Testis (tissue), 3 donors: ENCODE data around the gene SOX1. TPM values are rescaled to one million over a fixed set of nuclear protein-coding genes. Genes with fewer than 3 reads are reported as not detected.

Experiments used
- DNase-seq: peaks from one replicate; pipeline ENCODE4 v3.0.0-alpha.2; 2019
- H3K27ac ChIP-seq, 2 donors: fragments of 200-600 bp; sonication (generic); one replicate each; pipeline ENCODE4 v1.5.1; 2019
- H3K27me3 ChIP-seq: fragments of 200-600 bp; sonication (generic); one replicate; pipeline ENCODE4 v1.5.1; 2019
- H3K36me3 ChIP-seq: fragments of 200-600 bp; sonication (generic); one replicate; pipeline ENCODE4 v1.5.1; 2017; ENCODE audit warnings: low read depth; ENCODE audit errors: missing control alignments
- H3K4me1 ChIP-seq: fragments of 200-600 bp; sonication (generic); one replicate; pipeline ENCODE4 v1.5.1; 2019
- H3K4me3 ChIP-seq, 2 donors: fragments of 200-600 bp; sonication (generic); one replicate each; pipeline ENCODE4 v1.5.1; 2017 to 2019
- H3K9me3 ChIP-seq: fragments of 200-600 bp; sonication (generic); one replicate; pipeline ENCODE4 v1.5.1; 2017
- CTCF ChIP-seq, 3 experiments: fragments of 450-650 bp in 2 of 3; fragments of 200-600 bp in 1 of 3; sonication (generic) in 1 of 3; IDR thresholded peaks; one replicate each; pipeline ENCODE4 v1.5.1; 2016 to 2019; ENCODE audit warnings: antibody characterized with exemption in 3 of 3, mild to moderate bottlenecking in 2 of 3, moderate library complexity in 1 of 3
- POLR2A ChIP-seq: fragments of 450-650 bp; IDR thresholded peaks from one replicate; pipeline ENCODE4 v1.6.1; 2017; ENCODE audit warnings: antibody characterized with exemption, mild to moderate bottlenecking, moderate library complexity
- WGBS, 2 donors: methylation state at CpG; one replicate each; pipeline ENCODE4 v1.1.5; 2018; 5-methylcytosine and 5-hydroxymethylcytosine counted together
- intact Hi-C: fragments of 100-400 bp; cut with DNase I; formaldehyde crosslinking; loops from one replicate; pipeline ENCODE4 v1.15.1; 2023; ENCODE audit warnings: low total_unique reads
- polyA plus RNA-seq: library from polyadenylated mRNA; stranded (reverse); fragments of 350-450 nt; fragmentation: Illumina TruSeq; extraction: RNeasy Lipid Tissue Mini Kit (QIAGEN cat#74804); gene quantifications from one replicate; pipeline ENCODE4 v1.2.3, GENCODE V29; 2014; ENCODE audit warnings: low read depth, low replicate concordance; ENCODE audit not compliant: insufficient read depth
- total RNA-seq, 2 donors: library from RNA; depleted of rRNA; stranded (reverse); fragments of >200 nt; gene quantifications; one replicate each; pipeline ENCODE4 v1.2.3, GENCODE V29; 2016

Gene SOX1
- total and polyA plus RNA-seq, 3 donors from 2014 or later = 1.7 to 4.6 (median 4.6) TPM

- H3K27ac ChIP-seq = no peak overlapping the region
- intact Hi-C loops = no loop called here
- H3K4me1 ChIP-seq = no peaks in the 10 kb centered on the region
- H3K9me3 ChIP-seq = no peaks in the 10 kb centered on the region
- TF ChIP-seq POLR2A = no peak
- TF ChIP-seq CTCF (IDR thresholded peaks at IDR 0.05) = no peak
- no peak for DNase-seq
- WGBS, 2 donors = 2% methylated on average over 51 of the region's 103 CpGs; no CpG with 5 or more reads in 1 of the 2 donors
- peaks cover 7% of the 10 kb centered on the region for H3K27me3 ChIP-seq
- no peak overlapping the region for H3K4me3 ChIP-seq
- no peaks in the 10 kb centered on the region for H3K36me3 ChIP-seq
Measured at GRCh38 chr13:112067871-112068539, 1.1 kb downstream of the SOX1 start.

- H3K4me1 ChIP-seq = no peaks in the 10 kb centered on the region
- H3K27me3 ChIP-seq = peaks cover 7% of the 10 kb centered on the region
- peak overlapping the region in 1 of 2 donors; percentile 35 for H3K27ac ChIP-seq
Measured at GRCh38 chr13:112068540-112069060, 1.7 kb downstream of the SOX1 start.

GRCh38 chr13:112069061-112069844 lies 2.3 kb downstream of the SOX1 start:
- Histone ChIP-seq H3K27me3 (peaks cover 7% of the 10 kb centered on the region), H3K4me1 (no peaks in the 10 kb centered on the region), H3K4me3 (peak overlapping the region; percentile 34 to 42), H3K36me3 (no peaks in the 10 kb centered on the region), H3K9me3 (no peaks in the 10 kb centered on the region), H3K27ac (peak overlapping the region in 1 of 2 donors; percentile 35)
- WGBS, 2 donors = 3 to 6% methylated on average over 21 to 33 of the region's 33 CpGs
- no peak for DNase-seq
- intact Hi-C loops = no loop called here
- TF ChIP-seq POLR2A = no peak
- no peak for TF ChIP-seq CTCF (IDR thresholded peaks at IDR 0.05)

More at GRCh38 chr13:112068540-112069060, 1.7 kb downstream of the SOX1 start:
- WGBS, 2 donors = 2 to 7% methylated on average over 9 to 80 of the region's 80 CpGs
- intact Hi-C loops = no loop called here
- no peaks in the 10 kb centered on the region for H3K36me3 ChIP-seq
- TF ChIP-seq POLR2A (no peak), CTCF (IDR thresholded peaks at IDR 0.05) (no peak)
- H3K4me3 ChIP-seq = peak overlapping the region; percentile 34 to 42
- H3K9me3 ChIP-seq = no peaks in the 10 kb centered on the region
- DNase-seq = no peak

DNA sequence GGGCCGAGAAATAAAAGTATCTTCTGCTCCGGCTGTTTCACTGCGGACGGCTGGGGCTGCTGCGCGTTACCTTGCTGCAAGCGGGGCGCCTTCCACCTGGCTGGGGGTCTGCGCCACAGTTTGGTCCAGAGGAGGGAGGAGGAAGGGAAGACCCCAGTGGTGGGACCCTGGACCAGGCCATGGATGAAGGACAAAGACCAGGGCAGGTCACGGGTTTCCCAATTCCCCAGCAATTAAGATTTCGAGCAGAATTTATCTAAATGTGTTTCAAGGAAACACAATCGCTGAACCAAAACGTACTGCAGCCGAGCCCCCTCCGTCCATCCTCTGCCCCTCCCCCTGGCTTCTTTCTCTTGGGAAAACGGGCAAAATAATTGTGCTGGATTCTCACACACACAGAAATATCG lies 2.9 kb downstream of the SOX1 start:
- H3K27me3 ChIP-seq = peaks cover 7% of the 10 kb centered on the region
- 5 to 8% methylated on average over 17 of the region's 17 CpGs for WGBS, 2 donors
- no peak for DNase-seq

More for the DNA sequence above, 2.9 kb downstream of the SOX1 start:
- no peak for TF ChIP-seq POLR2A
- no peak for TF ChIP-seq CTCF (IDR thresholded peaks at IDR 0.05)
- peak overlapping the region in 1 of 2 donors; percentile 42 for H3K4me3 ChIP-seq
- no peak overlapping the region for H3K27ac ChIP-seq
- no peaks in the 10 kb centered on the region for H3K4me1 ChIP-seq
- H3K36me3 ChIP-seq = no peaks in the 10 kb centered on the region
- intact Hi-C loops = no loop called here
- no peaks in the 10 kb centered on the region for H3K9me3 ChIP-seq
